ENCODE measurements around the gene ACKR3. TPM values are rescaled to one million over a fixed set of nuclear protein-coding genes. Genes with fewer than 3 reads are reported as not detected.

The ACKR3 gene
- total and polyA plus RNA-seq, 2 experiments from 2014 or later, result 1.0 to 3.0 TPM

- TF ChIP-seq REST (IDR thresholded peaks at IDR 0.05; ENCODE audit: unreplicated experiment) (no peak), STAT1 (IDR thresholded peaks at IDR 0.05; ENCODE audit: unreplicated experiment) (no peak), NANOG (IDR thresholded peaks at IDR 0.05; ENCODE audit: borderline replicate concordance) (no peak), POLR2AphosphoS5 (IDR thresholded peaks at IDR 0.05; ENCODE audit: low read depth) (no peak)
Observed at GRCh38 chr2:236580746-236581355, 11.2 kb downstream of the ACKR3 start (continued).

- Mint-ChIP-seq H3K36me3 (ENCODE audit: low read depth) (peaks cover 11% of the 10 kb centered on the region), H3K27ac (no peak overlapping the region), H3K4me1 (peaks cover 17% of the 10 kb centered on the region; the same call in 2 of the 3 replicates), H3K4me3 (no peak overlapping the region), H3K9me3 (peaks cover 1% of the 10 kb centered on the region; the same call in 1 of the 3 replicates), H3K27me3 (ENCODE audit: insufficient read depth, low read depth, poor library complexity) (peaks cover 2% of the 10 kb centered on the region)
- H3F3A ChIP-seq (replicated peaks; ENCODE audit: low read depth), result no peaks in the 10 kb centered on the region
- H4K20me1 ChIP-seq (replicated peaks; ENCODE audit: insufficient read depth), result no peaks in the 10 kb centered on the region
- no peak overlapping the region for H3K27ac ChIP-seq (ENCODE audit: low read depth)
- H3K27me3 ChIP-seq (ENCODE audit: insufficient read depth), result no peaks in the 10 kb centered on the region
- H3K4me2 ChIP-seq, result no peak overlapping the region
- no peaks in the 10 kb centered on the region for H3K79me2 ChIP-seq (replicated peaks; ENCODE audit: insufficient read depth)
- no peaks in the 10 kb centered on the region for H3K36me3 ChIP-seq (ENCODE audit: insufficient read depth)
- H3K4me1 ChIP-seq (ENCODE audit: insufficient read depth), result no peaks in the 10 kb centered on the region
- DNase-seq (ENCODE audit: low spot score) (no peak), ATAC-seq (no peak)
- H3K4me3 ChIP-seq, result no peak overlapping the region
- H3K9me2 ChIP-seq (ENCODE audit: insufficient read depth), result 0 out of 2 replicates have a peak, but pooled peaks cover 7% of the 10 kb centered on the region
- H2AFZ ChIP-seq, result no peak overlapping the region
- TF ChIP-seq STAT1 (IDR thresholded peaks at IDR 0.05; ENCODE audit: unreplicated experiment) (no peak), NANOG (IDR thresholded peaks at IDR 0.05; ENCODE audit: borderline replicate concordance) (no peak), POLR2AphosphoS5 (IDR thresholded peaks at IDR 0.05; ENCODE audit: low read depth) (no peak), ZNF331 (CRISPR knock-in tag; IDR thresholded peaks at IDR 0.05; ENCODE audit: low read depth) (no peak), CTCF (conservative IDR thresholded peaks at IDR 0.05; ENCODE audit: low read depth in 2 of 2) (no peak), ETS1 (IDR thresholded peaks at IDR 0.05) (no peak), JUNB (IDR thresholded peaks at IDR 0.05; ENCODE audit: unreplicated experiment) (no peak), ZNF462 (CRISPR knock-in tag; IDR thresholded peaks at IDR 0.05) (no peak), CREB1 (CRISPR knock-in tag; IDR thresholded peaks at IDR 0.05; ENCODE audit: low read depth) (no peak)
Observed at GRCh38 chr2:236581546-236581945, 11.9 kb downstream of the ACKR3 start.

All from GM23338 (cell line).